NT2/D1 (cell line): Measurements from ENCODE around the gene PAK6.

Experiments used
- DNase-seq: peaks from one replicate; pipeline ENCODE4 v3.0.0-alpha.2; 2011; ENCODE audit warnings: low read depth, low spot score
- H3K27me3 ChIP-seq: 2 replicates; pipeline ENCODE4 v1.6.0; 2011; ENCODE audit warnings: mild to moderate bottlenecking; ENCODE audit not compliant: insufficient read length, insufficient read depth
- H3K36me3 ChIP-seq: 2 replicates; pipeline ENCODE4 v1.6.1; 2011; ENCODE audit warnings: mild to moderate bottlenecking, low read length, mixed read lengths; ENCODE audit not compliant: insufficient read depth, insufficient read length
- H3K4me1 ChIP-seq: 2 replicates; pipeline ENCODE4 v1.5.1; 2011; ENCODE audit not compliant: insufficient read depth, insufficient read length
- H3K4me3 ChIP-seq: 2 replicates; pipeline ENCODE4 v1.5.1; 2011; ENCODE audit warnings: low read depth; ENCODE audit not compliant: insufficient read length
- H3K9ac ChIP-seq: 2 replicates; pipeline ENCODE4 v1.6.0; 2011; ENCODE audit warnings: low read depth; ENCODE audit not compliant: insufficient read length
- H3K9me3 ChIP-seq: 2 replicates; pipeline ENCODE4 v1.5.1; 2011; ENCODE audit warnings: mild to moderate bottlenecking, low read length; ENCODE audit not compliant: insufficient read depth
- SUZ12 ChIP-seq: IDR thresholded peaks from 2 replicates; pipeline ENCODE4 v1.6.1; 2011; ENCODE audit not compliant: insufficient read length, insufficient read depth; ENCODE audit errors: extremely low read depth
- YY1 ChIP-seq: IDR thresholded peaks from 2 replicates; pipeline ENCODE4 v1.6.1; 2011; ENCODE audit not compliant: insufficient read length, insufficient read depth
- ZNF274 ChIP-seq: IDR thresholded peaks from 2 replicates; pipeline ENCODE4 v1.6.1; 2011; ENCODE audit warnings: mild to moderate bottlenecking, low read depth, low read length

The PAK6 gene

GRCh38 chr15:40281057-40281800 is 42.4 kb downstream of the PAK6 start:
- Histone ChIP-seq H3K4me3 (no peak overlapping the region), H3K4me1 (peaks cover 10% of the 10 kb centered on the region), H3K36me3 (peaks cover 7% of the 10 kb centered on the region), H3K9ac (peak overlapping the region; percentile 83), H3K9me3 (no peaks in the 10 kb centered on the region), H3K27me3 (peaks cover 35% of the 10 kb centered on the region)
- DNase-seq, result no peak
- TF ChIP-seq SUZ12, result no peak
- TF ChIP-seq YY1, result no peak
- no peak for TF ChIP-seq ZNF274

- Histone ChIP-seq H3K36me3 (peaks cover 7% of the 10 kb centered on the region), H3K4me3 (peak overlapping the region; percentile 67), H3K9ac (peak overlapping the region; percentile 83), H3K9me3 (no peaks in the 10 kb centered on the region), H3K4me1 (peaks cover 14% of the 10 kb centered on the region), H3K27me3 (peaks cover 35% of the 10 kb centered on the region)
- TF ChIP-seq ZNF274 (no peak), SUZ12 (no peak), YY1 (no peak)
- DNase-seq, result no peak
Observed at GRCh38 chr15:40281801-40282146, 42.9 kb downstream of the PAK6 start.

- peak overlapping the region; percentile 67 for H3K4me3 ChIP-seq
- H3K36me3 ChIP-seq, result peaks cover 6% of the 10 kb centered on the region
- TF ChIP-seq SUZ12 (no peak), ZNF274 (no peak), YY1 (no peak)
- peaks cover 35% of the 10 kb centered on the region for H3K27me3 ChIP-seq
- H3K9me3 ChIP-seq, result no peaks in the 10 kb centered on the region
- H3K9ac ChIP-seq, result peak overlapping the region; percentile 83
- DNase-seq, result no peak
- peaks cover 19% of the 10 kb centered on the region for H3K4me1 ChIP-seq
Observed at GRCh38 chr15:40282147-40282868, 43.4 kb downstream of the PAK6 start.

- Histone ChIP-seq H3K4me3 (peak within 1 kb of the TSS; percentile 67), H3K4me1 (peaks cover 19% of the 10 kb centered on the region), H3K9ac (peak within 1 kb of the TSS; percentile 83), H3K36me3 (peaks cover under 1% of the 10 kb centered on the region), H3K27me3 (peaks cover 35% of the 10 kb centered on the region), H3K9me3 (no peaks in the 10 kb centered on the region)
- no peak for DNase-seq
- no peak for TF ChIP-seq SUZ12
- TF ChIP-seq YY1, result no peak
- TF ChIP-seq ZNF274, result no peak
Observed at GRCh38 chr15:40282869-40283614, 44.2 kb downstream of the PAK6 start, which contains the start of gene ANKRD63. TSS of gene ANKRD63 (minus strand) at chr15:40283064. CDS start at chr15:40282586, 478 bp downstream.

- H3K9ac ChIP-seq, result peak overlapping the region; percentile 42
- peaks cover 35% of the 10 kb centered on the region for H3K27me3 ChIP-seq
- DNase-seq, result no peak
- TF ChIP-seq YY1, result no peak
- no peak for TF ChIP-seq SUZ12
- TF ChIP-seq ZNF274, result no peak
- H3K9me3 ChIP-seq, result no peaks in the 10 kb centered on the region
- H3K36me3 ChIP-seq, result peaks cover 5% of the 10 kb centered on the region
- H3K4me1 ChIP-seq, result peaks cover 19% of the 10 kb centered on the region
- peak overlapping the region; percentile 67 for H3K4me3 ChIP-seq
Observed at GRCh38 chr15:40283615-40284300, 44.9 kb downstream of the PAK6 start.

GRCh38 chr15:40285151-40285550 is 46.3 kb downstream of the PAK6 start:
- peaks cover 37% of the 10 kb centered on the region for H3K27me3 ChIP-seq
- TF ChIP-seq SUZ12, result no peak
- no peak for TF ChIP-seq YY1
- TF ChIP-seq ZNF274, result no peak
- H3K4me1 ChIP-seq, result peaks cover 17% of the 10 kb centered on the region
- no peak overlapping the region for H3K9ac ChIP-seq
- H3K9me3 ChIP-seq, result no peaks in the 10 kb centered on the region
- no peak overlapping the region for H3K4me3 ChIP-seq
- no peak for DNase-seq
- H3K36me3 ChIP-seq, result peaks cover 5% of the 10 kb centered on the region

- H3K36me3 ChIP-seq, result peaks cover 5% of the 10 kb centered on the region
- peaks cover 36% of the 10 kb centered on the region for H3K27me3 ChIP-seq
- no peak overlapping the region for H3K4me3 ChIP-seq
- DNase-seq, result no peak
- H3K4me1 ChIP-seq, result peaks cover 17% of the 10 kb centered on the region
- TF ChIP-seq YY1 (no peak), SUZ12 (no peak), ZNF274 (no peak)
- H3K9ac ChIP-seq, result peak overlapping the region; percentile 33
- H3K9me3 ChIP-seq, result no peaks in the 10 kb centered on the region
Observed at GRCh38 chr15:40285554-40286011, 46.7 kb downstream of the PAK6 start.
